Left kidney (tissue), 2 donors: ENCODE measurements around the gene CCDC167. TPM values are rescaled to one million over a fixed set of nuclear protein-coding genes. Genes with fewer than 3 reads are reported as not detected.

Experiments
- DNase-seq: peaks from one replicate; pipeline ENCODE4 v3.0.0-alpha.2; 2013
- polyA plus RNA-seq: library from polyadenylated mRNA; unstranded; fragments of 120-200 nt; gene quantifications from one replicate; pipeline ENCODE4 v1.2.1, GENCODE V29; 2013; ENCODE audit not compliant: insufficient read length

The CCDC167 gene
- polyA plus RNA-seq, 1 donor = 23.3 TPM

DNA sequence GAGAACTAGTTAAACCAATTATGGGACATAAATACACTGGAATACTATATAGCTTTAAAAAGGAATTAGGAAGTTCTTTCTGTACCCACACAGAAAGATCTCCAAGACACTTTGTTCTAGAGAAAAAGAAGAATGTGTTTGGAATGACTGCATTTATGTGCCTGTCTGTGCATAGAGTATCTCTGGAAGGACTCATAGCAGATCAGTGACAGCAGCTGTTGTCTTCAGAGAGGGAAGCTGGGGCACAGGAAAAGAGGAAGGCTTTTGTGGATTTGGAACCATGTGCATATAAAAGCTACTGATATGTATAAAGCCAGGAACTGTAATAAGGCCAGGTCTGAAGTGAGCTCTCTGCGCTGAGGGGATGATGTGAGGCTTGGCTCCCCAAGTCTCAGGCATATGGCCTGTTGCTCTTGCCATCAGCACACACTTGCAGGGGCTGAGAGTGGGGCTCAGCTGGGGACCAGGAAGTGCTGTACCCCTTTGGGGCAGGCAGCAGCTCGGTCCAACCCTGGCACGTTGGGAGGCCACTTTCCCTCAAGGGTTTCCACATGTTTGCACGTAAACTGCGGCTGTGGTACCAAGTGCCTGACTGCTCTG lies 31.8 kb upstream of the CCDC167 start:
- DNase-seq = no peak

DNA sequence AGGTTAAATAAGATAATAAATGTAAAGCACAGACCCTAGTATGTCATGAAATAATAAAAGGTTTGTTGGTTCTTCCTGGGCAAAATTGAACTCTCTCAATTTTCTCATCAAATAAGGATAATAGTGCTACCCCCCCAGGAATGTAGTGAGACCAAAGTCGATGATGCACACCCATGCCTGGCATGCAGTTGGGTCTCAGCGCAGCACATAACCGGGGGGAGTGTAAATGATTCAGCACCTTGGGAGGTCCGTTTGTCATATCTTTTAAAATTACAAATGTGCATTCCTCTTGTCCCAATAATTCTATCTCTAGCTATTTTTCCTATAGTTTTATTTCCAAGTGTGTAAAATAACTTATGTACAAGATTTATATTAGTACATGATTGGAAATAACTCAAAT lies 31.3 kb upstream of the CCDC167 start:
- no peak for DNase-seq

DNA sequence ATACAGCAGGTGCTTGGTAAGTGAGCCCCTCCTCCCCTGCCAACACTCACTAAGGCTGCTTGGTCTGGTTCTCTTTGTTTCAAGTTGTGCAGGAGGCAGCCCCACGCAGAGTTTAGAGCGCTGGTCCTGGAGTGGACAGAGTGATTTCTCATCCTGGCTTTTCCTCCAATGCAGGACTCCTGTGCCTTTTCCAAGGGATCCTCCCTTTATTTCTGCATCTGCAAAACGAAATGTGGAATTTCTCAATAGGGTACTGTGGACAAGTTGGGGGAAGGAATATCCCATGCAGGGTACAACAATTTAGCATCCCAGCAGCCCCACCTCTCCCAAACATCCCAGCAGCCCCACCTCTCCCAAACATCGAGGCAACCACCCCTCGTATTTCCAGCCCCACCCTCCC lies 30.6 kb upstream of the CCDC167 start:
- no peak for DNase-seq

DNA sequence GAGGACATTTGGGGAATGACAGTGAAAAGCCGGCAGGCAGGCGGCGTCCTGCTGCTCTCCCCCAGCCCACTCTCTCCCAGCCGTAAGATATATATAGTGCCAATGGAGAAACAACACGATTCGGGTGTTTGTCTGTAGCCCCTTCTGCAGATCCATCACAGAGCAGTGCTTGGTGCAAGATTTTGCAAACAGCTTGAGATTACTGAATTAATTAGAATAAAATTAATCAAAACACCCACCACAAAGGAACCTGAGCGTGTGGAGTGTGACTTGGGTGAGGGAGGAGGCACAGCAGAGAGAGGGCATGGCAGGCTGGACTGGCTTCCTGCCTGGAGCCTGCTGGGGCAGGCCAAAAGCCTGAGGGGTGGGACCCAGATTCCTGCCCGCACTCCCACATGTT lies 28.8 kb upstream of the CCDC167 start:
- no peak for DNase-seq

DNA sequence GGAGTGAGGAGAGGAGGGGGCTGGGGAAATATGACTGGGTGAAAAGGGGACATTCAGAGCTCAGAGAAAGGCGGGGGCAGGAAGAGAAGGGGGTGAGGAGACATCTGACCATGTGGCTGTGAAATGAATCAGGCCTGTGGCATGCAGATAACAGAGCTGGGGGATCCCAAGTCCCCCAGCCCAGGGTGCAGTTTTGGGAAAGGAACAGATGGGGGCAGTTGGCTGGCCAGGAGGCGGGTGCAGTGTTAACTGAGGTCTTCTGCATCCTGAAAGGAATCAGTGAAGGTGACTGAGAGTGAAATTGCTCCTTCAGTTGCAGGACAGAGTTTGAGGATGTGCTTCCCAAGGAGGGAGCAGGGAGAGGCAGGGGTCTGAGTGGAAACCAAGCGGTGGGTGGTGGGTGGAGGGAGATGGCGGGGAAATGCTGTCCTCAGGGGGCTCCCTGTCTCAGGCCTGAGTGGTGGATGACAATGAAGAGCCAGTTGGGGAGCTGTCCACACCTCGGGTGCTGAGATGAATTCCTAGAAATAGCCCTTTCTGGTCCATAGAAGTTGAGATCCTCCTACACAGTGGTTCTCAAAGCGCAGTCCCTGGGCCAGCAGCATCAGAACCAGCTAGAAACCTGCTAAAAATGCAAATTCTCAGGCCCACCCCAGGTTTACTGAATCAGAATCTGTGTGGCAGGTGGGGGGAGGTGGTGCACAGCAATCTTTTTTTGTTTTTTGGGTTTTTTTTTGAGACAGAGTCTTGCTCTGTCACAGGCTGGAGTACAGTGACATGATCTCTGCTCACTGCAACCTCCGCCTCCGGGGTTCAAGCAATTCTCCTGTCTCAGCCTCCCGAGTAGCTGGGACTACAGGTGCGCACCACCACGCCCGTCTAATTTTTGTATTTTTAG lies 26.0 kb upstream of the CCDC167 start:
- peak; percentile 63 for DNase-seq

DNA sequence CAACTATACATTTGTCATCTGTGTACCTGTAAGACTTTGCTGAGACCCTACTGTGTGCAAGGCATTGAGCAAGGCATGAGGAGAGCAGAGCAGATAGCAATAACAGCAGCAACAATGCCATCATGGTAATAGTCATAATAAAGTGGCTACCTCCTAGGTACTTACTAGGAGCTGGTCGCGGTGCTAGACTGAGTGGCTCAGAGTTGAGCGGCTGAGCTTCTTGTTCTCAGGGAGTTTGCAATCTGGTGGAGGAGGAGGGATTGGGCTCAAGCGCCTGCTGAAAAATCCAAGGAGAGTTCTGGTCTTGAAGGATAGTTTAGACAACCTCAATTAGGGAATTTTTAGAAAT lies 25.3 kb upstream of the CCDC167 start:
- no peak for DNase-seq

DNA sequence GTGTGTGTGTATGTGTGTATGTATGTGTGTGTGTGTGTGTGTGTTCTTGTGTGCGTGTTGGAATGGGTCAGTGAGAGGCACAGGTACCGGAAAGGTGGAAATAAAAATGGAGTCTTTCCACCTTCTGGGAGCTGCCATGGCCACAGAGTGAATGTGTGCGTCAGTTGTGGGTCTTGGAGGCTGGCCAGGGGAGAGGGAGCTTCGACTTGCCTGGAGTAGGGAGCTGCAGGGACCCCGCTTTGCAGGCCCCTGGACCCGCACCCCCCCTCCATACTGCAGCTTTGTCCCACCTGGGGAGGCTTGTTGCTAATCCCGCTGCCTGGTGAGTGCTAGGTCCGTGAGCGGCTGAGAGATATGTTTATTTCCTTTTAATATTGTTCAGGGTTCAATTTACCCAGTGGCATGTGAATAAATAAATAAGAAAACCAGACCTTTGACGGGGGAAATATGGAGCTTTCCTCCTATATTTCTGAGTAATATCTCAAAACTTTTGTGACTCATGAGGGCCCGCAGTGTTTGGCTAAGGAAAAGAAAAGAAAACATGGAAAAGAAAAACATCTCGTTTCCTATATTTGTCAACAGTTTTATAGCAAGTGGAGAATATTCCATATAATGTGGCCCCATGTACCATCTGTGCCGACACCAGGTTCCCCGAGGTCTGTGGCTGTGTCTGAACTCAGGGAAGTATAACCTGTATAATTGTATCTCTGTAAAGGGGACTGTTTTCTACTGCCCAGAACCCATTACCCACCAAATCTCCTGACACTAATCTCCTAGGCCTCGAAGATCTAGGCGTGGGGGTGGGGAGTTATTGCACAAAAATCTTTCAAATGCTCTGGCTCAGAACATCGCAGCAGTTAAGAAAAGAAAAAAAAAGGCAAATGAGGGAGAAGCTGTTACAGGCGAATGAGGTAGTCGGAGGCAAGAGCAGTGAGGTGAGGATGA lies 24.6 kb upstream of the CCDC167 start:
- DNase-seq = no peak

DNA sequence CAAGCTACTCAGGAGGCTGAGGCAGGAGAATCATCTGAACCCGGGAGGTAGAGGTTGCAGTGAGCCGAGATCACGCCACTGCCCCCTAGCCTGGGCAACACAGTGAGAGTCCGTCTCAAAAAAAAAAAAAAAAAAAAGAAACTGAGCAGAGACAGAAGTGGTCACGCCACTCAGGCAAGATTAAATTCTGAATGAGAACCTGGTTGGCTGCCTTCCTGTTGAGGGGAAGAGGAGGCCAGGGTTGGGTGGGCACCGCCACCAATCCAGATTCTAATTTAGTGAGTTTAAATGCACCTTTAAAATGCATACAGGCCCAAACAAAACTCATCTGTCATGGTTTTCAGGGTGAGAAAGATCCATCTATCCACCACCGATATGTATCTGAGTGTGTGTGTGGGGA lies 23.7 kb upstream of the CCDC167 start:
- no peak for DNase-seq

DNA sequence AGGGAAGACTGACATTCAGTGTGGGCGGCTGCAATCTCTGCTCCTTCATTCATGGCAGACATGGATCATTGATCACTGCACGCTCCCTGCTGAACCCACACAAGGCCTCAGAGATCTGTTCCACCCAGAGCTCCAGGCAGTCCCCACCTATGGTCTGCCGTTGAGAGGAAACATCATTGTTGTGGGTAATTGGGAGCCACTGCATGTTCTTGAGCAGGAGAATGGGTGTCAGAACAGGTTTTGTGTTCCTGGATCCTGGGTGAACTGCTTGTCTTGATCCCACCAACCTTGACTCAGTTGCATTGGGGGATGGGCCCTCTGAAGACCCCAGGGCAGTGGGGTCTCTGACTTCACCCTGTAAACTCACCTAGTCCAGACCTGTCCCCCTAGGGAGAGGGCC lies 23.1 kb upstream of the CCDC167 start:
- no peak for DNase-seq

DNA sequence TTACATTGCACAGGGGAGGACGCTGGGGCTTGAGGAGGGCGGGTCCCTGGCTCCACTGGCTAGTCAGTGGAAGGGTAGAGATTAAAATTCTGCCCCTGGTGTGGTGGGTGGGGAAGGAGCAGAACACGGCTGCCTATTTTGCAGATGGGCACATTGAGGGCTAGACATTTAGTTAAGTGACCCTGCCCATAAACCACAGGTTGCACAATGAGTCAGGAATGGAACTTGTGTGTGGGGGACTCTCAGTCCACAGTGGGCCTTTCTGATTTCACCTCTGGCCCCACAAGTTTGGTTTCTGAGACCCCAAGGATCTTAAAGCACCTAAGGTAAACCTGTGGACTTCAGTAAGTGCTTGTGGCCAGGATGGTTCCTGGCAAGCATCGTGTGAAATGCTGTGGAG lies 22.0 kb upstream of the CCDC167 start:
- no peak for DNase-seq

DNA sequence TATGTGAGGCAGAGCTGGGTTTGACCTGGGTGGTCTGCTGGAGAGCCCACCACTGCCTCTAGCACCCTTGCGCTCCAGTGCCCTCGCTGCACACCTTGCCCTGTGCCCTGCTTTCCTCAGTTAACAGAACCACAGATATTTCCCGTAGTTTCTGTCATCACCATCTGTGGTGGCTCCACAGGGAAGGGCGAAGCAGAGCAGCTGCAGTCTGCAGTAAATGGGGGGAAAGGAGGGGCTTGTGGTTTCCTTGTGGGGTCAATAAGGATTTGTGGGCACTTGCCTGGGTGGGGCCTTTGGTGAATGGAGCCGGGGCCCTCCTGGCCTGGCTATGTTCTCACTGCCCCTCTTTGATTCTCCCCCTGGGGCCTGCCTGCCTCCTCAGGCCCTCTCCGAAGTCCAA lies 21.2 kb upstream of the CCDC167 start:
- DNase-seq = no peak

DNA sequence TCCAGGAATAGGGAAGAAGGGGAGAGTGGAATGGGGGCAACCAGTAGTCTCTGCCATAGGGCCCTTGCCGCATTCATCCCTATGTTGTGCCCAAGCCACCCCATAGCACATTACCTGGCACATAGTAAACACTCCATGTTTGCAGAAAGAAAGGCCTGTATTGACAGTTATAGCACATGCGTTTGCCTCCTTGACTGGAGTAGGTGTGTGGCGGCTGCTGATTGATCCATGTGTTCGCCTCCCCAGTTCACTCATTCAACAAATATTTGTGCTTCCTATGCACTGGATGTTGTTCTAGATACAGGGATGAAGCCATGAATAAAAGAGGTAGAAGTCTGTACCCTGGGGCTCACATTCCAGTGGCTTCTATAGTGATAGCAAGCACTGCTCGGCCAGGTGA lies 19.8 kb upstream of the CCDC167 start:
- DNase-seq = no peak

DNA sequence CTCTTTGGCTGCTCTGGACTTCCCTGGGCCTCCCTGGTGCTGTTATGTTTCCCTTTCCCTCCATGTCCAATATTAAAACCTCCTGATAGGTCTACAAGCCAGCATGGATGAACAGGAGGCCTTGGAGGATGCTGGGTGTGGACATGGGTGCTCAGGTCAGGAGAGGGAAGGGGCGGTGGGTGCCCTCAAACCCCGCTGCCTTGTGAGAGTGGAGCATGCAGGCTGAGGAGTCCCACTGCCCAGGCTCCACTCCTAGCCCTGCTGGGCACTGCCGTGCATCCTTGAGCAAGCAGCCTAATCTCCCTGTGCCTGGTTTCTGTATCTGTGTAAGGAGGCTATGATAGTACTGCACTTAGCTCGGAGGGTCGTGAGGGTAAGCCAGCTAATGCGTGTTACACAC lies 18.4 kb upstream of the CCDC167 start:
- DNase-seq = no peak

DNA sequence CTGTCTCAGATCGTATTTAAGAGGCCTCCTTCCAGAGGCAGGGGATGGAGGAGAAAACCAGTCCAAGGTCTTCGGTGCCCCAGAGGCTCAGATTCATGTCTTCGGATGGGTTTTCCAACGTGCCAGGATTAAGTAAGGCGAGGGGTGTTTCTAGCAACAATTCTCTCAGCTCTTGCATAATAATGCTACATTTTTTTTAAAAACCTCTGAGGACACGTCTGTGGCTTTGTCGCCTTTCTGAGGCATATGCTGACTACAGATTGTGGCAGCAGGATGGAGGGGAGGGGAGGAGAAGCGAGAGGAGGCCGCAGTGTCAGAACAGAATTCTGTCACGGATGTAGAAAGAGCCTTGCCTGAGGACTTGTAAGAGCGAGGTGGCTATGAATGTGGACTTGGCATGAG lies 17.7 kb upstream of the CCDC167 start:
- DNase-seq = no peak

DNA sequence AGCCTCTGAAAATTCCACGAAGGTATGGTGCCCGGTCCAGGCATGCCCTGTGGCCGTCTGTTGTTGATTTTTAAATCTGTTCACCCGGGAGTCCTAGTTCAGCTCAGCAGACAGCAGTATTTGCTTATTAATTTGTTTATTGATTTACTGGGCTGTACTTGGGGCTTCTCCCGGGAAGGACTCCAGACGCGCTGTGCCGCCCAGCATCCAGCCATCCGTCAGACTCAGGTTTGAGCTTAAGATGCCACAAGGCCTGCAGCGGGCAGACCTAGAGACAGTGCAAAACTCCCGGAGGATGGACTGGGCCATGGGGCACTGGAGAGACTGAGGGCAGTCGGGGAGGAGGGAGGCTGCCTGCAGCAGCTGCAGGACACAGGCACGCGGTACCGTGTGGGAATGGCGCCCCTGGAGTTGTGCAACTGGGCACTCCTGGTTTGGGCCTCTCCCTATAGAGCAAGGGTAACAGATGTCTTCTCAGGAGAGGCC lies 17.3 kb upstream of the CCDC167 start:
- no peak for DNase-seq

DNA sequence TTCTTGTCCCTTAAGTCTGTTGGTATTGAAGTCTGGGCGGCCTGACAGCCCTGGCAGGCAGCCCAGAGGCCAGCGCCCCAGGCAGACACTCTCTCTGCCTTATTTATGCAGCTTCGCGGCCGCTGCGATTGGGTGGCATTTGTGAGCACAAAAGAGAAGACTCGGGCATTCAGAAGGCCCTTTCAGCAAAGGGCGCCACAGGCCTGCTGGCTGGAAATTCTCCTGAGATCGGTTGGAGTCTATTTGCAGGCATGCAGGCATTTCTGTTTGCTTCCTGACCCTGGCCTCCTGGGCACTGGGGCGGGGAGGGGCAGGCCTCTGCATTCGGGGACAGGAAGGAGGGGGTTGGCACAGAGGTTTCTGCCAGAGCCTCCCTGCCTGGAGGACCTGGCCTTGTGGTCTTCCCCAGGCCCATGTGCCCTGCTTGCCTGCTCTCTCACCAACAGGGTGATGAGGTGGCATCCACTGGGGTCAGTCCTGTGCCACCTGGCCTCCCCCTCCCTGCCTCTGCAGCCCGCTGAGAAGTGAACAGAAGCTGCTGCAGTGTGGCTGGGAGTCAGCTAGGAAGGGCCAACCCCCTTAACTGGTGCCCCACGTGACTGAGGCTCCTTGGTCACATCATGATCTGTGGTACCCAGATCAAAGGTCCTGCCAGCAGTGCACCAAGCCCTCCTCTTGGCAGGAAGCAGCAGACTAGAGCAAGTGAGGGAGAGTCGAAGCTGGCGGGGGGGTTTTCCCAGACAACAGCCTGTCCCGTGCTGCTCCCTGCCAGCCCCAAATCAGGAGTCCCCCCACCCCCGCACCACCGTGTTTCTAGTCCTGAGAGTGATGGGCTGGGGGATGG lies 16.6 kb upstream of the CCDC167 start:
- DNase-seq = no peak

DNA sequence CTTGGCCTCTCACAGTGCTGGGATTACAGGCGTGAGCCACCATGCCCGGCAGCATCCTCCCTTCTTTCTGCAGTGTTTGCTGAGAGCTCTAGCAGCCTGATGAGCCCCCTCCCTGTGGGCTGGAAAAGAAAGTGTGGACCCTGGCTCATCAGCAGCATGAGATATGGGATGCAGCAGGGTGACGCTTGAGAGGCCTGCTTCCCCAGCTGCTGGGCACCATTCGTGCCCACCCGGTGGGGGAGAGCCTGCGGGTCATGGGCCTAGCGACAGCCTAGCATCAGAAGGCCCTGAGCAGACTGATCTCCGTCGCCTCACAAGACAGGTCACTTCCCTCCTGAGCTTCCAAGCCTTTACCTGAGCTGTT lies 16.0 kb upstream of the CCDC167 start:
- DNase-seq = no peak

DNA sequence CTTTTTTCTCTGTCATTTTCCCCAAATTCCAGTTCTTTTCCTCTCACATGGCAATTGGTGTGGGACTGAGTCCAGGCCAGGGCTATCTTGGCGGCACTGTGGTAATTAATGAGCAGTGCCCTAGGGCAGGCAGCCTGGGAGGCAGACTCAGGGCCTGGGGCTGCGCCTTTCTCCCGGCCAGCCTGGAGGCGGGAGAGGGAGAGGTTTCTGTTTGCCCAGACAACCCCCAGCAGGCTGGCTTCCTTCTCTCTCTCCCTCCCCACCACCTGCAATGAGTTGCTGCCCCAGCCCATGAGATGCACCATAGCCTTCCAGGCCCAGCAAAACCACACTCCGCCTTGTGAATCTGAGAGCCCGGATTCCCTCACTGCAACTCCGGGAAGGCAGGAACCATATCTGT lies 15.1 kb upstream of the CCDC167 start:
- no peak for DNase-seq

DNA sequence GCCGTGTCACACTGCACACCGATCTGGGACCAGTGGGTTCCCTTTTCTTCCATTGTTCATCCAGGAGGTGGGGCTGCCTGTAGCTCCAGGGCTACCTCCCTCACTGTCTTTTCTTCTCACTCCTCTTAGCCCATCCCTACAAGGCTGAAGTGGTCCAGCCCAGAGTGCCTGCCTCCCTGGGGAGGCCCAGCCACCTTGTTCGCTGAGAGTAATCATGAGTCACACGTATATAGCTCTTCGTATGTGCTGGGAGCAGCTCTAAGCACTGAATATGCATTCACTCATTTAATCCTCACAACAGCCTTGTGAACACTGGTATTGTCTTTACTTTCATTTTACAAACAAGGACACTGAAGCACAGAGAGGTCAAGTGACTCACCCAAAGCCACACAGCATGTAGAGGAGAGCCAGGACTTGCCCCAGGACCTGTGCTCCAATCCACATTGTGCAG lies 14.7 kb upstream of the CCDC167 start:
- no peak for DNase-seq

DNA sequence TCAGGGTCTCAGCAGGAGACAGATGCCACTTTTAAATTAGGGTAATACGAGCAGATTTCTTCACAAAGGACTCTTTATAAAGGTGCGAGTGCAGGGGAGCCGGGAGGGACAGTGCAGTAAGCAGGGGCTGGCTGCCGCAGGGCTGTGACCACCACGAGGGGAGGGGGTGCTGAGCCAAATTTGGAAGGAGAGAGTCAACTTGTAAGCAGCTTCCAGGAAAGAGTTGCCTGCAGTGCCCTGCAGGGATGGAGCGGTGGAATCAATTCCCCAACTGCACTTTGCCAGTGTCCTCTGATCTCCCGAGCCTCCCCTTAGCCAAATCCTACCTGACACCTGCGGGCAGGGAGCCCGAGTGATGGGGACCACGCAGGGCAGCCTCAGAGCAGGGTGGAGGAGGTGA lies 13.9 kb upstream of the CCDC167 start:
- no peak for DNase-seq

DNA sequence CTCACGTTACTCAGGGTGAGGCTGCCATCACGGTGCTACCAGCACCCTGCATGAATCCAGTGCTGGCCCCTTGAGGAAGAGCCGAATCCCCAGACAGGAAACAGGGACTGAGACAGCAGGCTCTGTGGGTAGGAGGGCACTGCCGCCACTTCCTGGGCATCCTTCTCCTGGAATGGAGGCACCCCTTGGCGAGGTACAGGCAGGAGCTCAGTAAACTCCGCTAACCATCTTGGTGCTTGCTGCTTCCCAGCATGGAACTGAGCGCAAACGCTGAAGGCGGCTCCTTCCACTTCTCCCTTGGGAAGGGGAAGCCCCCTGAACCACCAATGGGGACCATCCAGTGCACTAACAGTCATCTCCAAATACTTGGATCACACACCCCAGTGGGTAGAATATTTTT lies 13.5 kb upstream of the CCDC167 start:
- no peak for DNase-seq
